ENCODE data around the gene APOBEC3B. TPM values are rescaled to one million over a fixed set of nuclear protein-coding genes. Genes with fewer than 3 reads are reported as not detected.
A peak's percentile ranks its signal among the peaks of the same experiment; 100 is the strongest.
"Not testable (repeated sequence)": the region's sequence is repeated elsewhere in the genome, so short reads cannot be mapped to it uniquely, and the experiment has no call there.

The APOBEC3B gene
- total RNA-seq, 1 donor from 2014 or later: not detected

GRCh38 chr22:39003165-39003638, 21.1 kb downstream of the APOBEC3B start:
- Mint-ChIP-seq H3K27ac (ENCODE audit: unreplicated experiment) (no peak overlapping the region), H3K4me1 (ENCODE audit: low read depth, unreplicated experiment) (no peaks in the 10 kb centered on the region), H3K4me3 (ENCODE audit: unreplicated experiment) (no peak overlapping the region), H3K9me3 (ENCODE audit: unreplicated experiment) (peaks cover 3% of the 10 kb centered on the region), H3K36me3 (ENCODE audit: unreplicated experiment) (peaks cover 3% of the 10 kb centered on the region), H3K27me3 (ENCODE audit: unreplicated experiment) (peaks cover 2% of the 10 kb centered on the region)
- DNase-seq: peak; percentile 72
- peak; percentile 79 for TF ChIP-seq CTCF (IDR thresholded peaks at IDR 0.05; ENCODE audit: partially characterized antibody, unreplicated experiment)

DNA sequence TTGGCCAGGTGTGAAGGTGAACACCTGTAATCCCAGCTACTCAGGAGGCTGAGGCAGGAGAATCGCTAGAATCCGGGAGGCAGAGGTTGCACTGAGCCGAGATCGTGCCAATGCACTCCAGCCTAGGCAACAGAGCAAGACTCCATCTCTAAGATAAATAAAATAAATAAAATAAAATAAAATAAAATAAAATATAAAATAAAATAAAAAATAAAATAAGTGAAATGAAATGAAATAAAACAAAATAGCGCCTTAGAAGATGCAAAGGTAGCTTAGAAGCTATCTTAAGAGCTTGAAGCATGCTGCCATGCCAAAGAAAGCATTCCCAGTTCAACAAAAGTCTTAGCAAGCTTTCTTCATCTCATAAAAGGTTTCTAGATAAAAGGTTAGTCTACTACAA, 25.0 kb downstream of the APOBEC3B start:
- Mint-ChIP-seq H3K27me3 (ENCODE audit: unreplicated experiment) (peaks cover 2% of the 10 kb centered on the region), H3K4me3 (ENCODE audit: unreplicated experiment) (no peak overlapping the region), H3K4me1 (ENCODE audit: low read depth, unreplicated experiment) (no peaks in the 10 kb centered on the region), H3K27ac (ENCODE audit: unreplicated experiment) (no peak overlapping the region), H3K9me3 (ENCODE audit: unreplicated experiment) (peaks cover 2% of the 10 kb centered on the region), H3K36me3 (ENCODE audit: unreplicated experiment) (no peaks in the 10 kb centered on the region)
- no peak for DNase-seq
- no peak for TF ChIP-seq CTCF (IDR thresholded peaks at IDR 0.05; ENCODE audit: partially characterized antibody, unreplicated experiment)

GRCh38 chr22:39008271-39008850, 26.2 kb downstream of the APOBEC3B start:
- H3K27me3 Mint-ChIP-seq (ENCODE audit: unreplicated experiment); H3K4me3 Mint-ChIP-seq (ENCODE audit: unreplicated experiment); H3K27ac Mint-ChIP-seq (ENCODE audit: unreplicated experiment); H3K9me3 Mint-ChIP-seq (ENCODE audit: unreplicated experiment); H3K36me3 Mint-ChIP-seq (ENCODE audit: unreplicated experiment); H3K4me1 Mint-ChIP-seq (ENCODE audit: low read depth, unreplicated experiment); DNase-seq: not testable (repeated sequence)

DNA sequence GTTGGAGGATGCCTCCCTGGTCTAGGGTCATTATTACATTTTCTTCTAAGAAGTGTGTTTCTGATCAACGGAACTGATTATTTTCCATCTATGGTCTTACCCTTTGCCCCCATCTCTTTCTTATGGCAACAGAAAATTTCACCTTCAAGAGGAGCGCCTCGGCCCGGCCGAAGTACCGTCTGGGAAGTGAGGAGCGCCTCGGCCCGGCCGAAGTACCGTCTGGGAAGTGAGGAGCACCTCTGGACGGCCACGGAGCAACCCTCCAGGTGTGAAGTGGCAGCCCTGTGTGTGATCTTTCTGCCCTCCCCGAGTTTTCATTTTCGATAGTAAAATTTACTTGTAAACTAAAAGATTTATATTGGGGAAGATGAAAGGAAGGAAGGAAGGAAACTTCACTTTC, 28.8 kb downstream of the APOBEC3B start:
- DNase-seq: no peak
- TF ChIP-seq CTCF (IDR thresholded peaks at IDR 0.05; ENCODE audit: partially characterized antibody, unreplicated experiment): no peak
- H3K27me3 Mint-ChIP-seq (ENCODE audit: unreplicated experiment): peaks cover 1% of the 10 kb centered on the region
- H3K36me3 Mint-ChIP-seq (ENCODE audit: unreplicated experiment): no peaks in the 10 kb centered on the region
- H3K27ac Mint-ChIP-seq (ENCODE audit: unreplicated experiment): no peak overlapping the region
- H3K4me1 Mint-ChIP-seq (ENCODE audit: low read depth, unreplicated experiment): peaks cover 4% of the 10 kb centered on the region
- H3K9me3 Mint-ChIP-seq (ENCODE audit: unreplicated experiment): no peaks in the 10 kb centered on the region
- H3K4me3 Mint-ChIP-seq (ENCODE audit: unreplicated experiment): no peak overlapping the region

- Mint-ChIP-seq H3K27ac (ENCODE audit: unreplicated experiment) (no peak overlapping the region), H3K4me1 (ENCODE audit: low read depth, unreplicated experiment) (peaks cover 4% of the 10 kb centered on the region), H3K27me3 (ENCODE audit: unreplicated experiment) (peaks cover 1% of the 10 kb centered on the region), H3K36me3 (ENCODE audit: unreplicated experiment) (no peaks in the 10 kb centered on the region), H3K4me3 (ENCODE audit: unreplicated experiment) (no peak overlapping the region), H3K9me3 (ENCODE audit: unreplicated experiment) (peaks cover 1% of the 10 kb centered on the region)
- TF ChIP-seq CTCF (IDR thresholded peaks at IDR 0.05; ENCODE audit: partially characterized antibody, unreplicated experiment): no peak
- DNase-seq: no peak
Measured at GRCh38 chr22:39012533-39013511, 30.7 kb downstream of the APOBEC3B start.

GRCh38 chr22:39013561-39013941, 31.4 kb downstream of the APOBEC3B start:
- DNase-seq; H3K4me1 Mint-ChIP-seq (ENCODE audit: low read depth, unreplicated experiment); H3K9me3 Mint-ChIP-seq (ENCODE audit: unreplicated experiment); H3K27ac Mint-ChIP-seq (ENCODE audit: unreplicated experiment); H3K27me3 Mint-ChIP-seq (ENCODE audit: unreplicated experiment); H3K4me3 Mint-ChIP-seq (ENCODE audit: unreplicated experiment); H3K36me3 Mint-ChIP-seq (ENCODE audit: unreplicated experiment): not testable (repeated sequence)

Measured in glutamatergic neuron (in vitro differentiated cells).